ENCODE results near the gene COL26A1.

Gene COL26A1

GRCh38 chr7:101594790-101595189 is 232.1 kb downstream of the COL26A1 start:
- Histone ChIP-seq H3K27ac (ENCODE audit: low read depth, low read length) (no peak overlapping the region), H3K4me1 (ENCODE audit: control insufficient read depth, insufficient read depth, low read length) (no peaks in the 10 kb centered on the region), H3K36me3 (ENCODE audit: control insufficient read depth, insufficient read depth, low read length) (no peaks in the 10 kb centered on the region), H3K4me3 (ENCODE audit: low read depth, low read length) (no peak overlapping the region), H3K27me3 (ENCODE audit: control insufficient read depth, insufficient read depth, low read length) (no peaks in the 10 kb centered on the region), H3K9me3 (ENCODE audit: control insufficient read depth, insufficient read depth, low read length) (no peaks in the 10 kb centered on the region), H3K9ac (ENCODE audit: low read depth, low read length) (no peak overlapping the region)

- H3K9me3 ChIP-seq (ENCODE audit: control insufficient read depth, insufficient read depth, low read length) = no peaks in the 10 kb centered on the region
- no peaks in the 10 kb centered on the region for H3K36me3 ChIP-seq (ENCODE audit: control insufficient read depth, insufficient read depth, low read length)
- no peaks in the 10 kb centered on the region for H3K27me3 ChIP-seq (ENCODE audit: control insufficient read depth, insufficient read depth, low read length)
- no peak overlapping the region for H3K27ac ChIP-seq (ENCODE audit: low read depth, low read length)
- H3K4me1 ChIP-seq (ENCODE audit: control insufficient read depth, insufficient read depth, low read length) = no peaks in the 10 kb centered on the region
- H3K9ac ChIP-seq (ENCODE audit: low read depth, low read length) = no peak overlapping the region
- H3K4me3 ChIP-seq (ENCODE audit: low read depth, low read length) = no peak overlapping the region
These were observed 232.6 kb downstream of the COL26A1 start for GRCh38 chr7:101595246-101595645.

DNA sequence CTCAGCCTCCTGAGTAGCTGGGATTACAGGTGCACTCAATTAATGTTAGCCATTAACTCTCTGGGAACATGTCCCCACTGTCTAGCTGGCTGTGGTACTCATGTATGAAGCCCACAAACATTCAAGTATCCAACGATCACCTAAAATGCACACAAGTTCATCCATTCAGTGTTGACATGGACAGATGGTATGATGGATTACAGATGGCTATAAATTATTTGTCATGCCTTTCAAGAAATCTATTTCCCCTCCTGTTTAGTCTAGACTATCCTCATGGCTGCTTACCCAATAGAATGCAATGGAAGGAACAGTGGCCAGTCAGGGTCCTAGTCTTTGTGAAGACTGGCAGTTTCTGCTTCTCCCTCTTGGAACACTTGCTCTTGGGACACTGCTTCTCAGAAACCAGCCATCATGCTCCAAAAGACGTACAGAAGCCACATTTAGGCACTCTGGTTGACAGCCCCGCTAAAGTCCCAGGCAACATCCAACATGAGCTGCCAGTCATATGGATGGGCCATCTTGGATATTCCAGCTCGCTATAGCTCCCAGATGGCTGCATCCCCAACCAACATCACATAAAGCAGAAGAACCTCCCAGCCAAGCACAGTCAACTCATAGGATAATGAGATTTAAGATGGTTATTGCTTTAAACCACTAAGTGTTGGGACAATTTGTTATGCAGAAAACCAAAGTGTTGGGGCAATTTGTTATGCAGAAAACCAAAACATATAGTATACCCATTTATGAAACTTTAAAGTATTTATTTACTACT is 233.3 kb downstream of the COL26A1 start:
- no peaks in the 10 kb centered on the region for H3K27me3 ChIP-seq (ENCODE audit: control insufficient read depth, insufficient read depth, low read length)
- H3K4me1 ChIP-seq (ENCODE audit: control insufficient read depth, insufficient read depth, low read length) = no peaks in the 10 kb centered on the region
- no peak overlapping the region for H3K9ac ChIP-seq (ENCODE audit: low read depth, low read length)
- no peak overlapping the region for H3K4me3 ChIP-seq (ENCODE audit: low read depth, low read length)
- no peaks in the 10 kb centered on the region for H3K36me3 ChIP-seq (ENCODE audit: control insufficient read depth, insufficient read depth, low read length)
- no peaks in the 10 kb centered on the region for H3K9me3 ChIP-seq (ENCODE audit: control insufficient read depth, insufficient read depth, low read length)
- H3K27ac ChIP-seq (ENCODE audit: low read depth, low read length) = no peak overlapping the region

- no peaks in the 10 kb centered on the region for H3K4me1 ChIP-seq (ENCODE audit: control insufficient read depth, insufficient read depth, low read length)
- no peak overlapping the region for H3K4me3 ChIP-seq (ENCODE audit: low read depth, low read length)
- H3K27me3 ChIP-seq (ENCODE audit: control insufficient read depth, insufficient read depth, low read length) = no peaks in the 10 kb centered on the region
- no peak overlapping the region for H3K9ac ChIP-seq (ENCODE audit: low read depth, low read length)
- H3K36me3 ChIP-seq (ENCODE audit: control insufficient read depth, insufficient read depth, low read length) = no peaks in the 10 kb centered on the region
- H3K27ac ChIP-seq (ENCODE audit: low read depth, low read length) = no peak overlapping the region
- no peaks in the 10 kb centered on the region for H3K9me3 ChIP-seq (ENCODE audit: control insufficient read depth, insufficient read depth, low read length)
These were observed 234.2 kb downstream of the COL26A1 start for GRCh38 chr7:101596898-101597297.

DNA sequence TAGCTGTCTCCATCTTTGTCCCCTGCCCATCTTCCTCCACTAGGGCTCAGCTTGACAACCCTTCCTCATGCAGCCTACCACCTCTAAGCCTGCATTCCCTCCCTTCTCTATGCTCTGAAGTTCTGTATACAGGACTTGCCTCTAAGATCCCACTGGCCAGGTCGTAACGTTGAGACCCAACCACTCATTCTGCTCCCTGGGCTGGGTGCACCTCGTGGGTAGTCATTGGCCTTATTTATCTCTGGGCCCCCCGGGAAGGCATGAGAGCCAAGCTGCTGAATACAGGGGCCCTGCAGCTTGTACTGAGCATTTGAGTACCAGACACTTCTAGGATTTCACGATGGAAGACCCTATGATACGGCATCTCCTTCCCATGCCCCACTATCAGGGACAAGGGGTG is 235.3 kb downstream of the COL26A1 start:
- Histone ChIP-seq H3K4me3 (ENCODE audit: low read depth, low read length) (no peak overlapping the region), H3K27ac (ENCODE audit: low read depth, low read length) (no peak overlapping the region), H3K4me1 (ENCODE audit: control insufficient read depth, insufficient read depth, low read length) (no peaks in the 10 kb centered on the region), H3K9me3 (ENCODE audit: control insufficient read depth, insufficient read depth, low read length) (no peaks in the 10 kb centered on the region), H3K9ac (ENCODE audit: low read depth, low read length) (no peak overlapping the region), H3K27me3 (ENCODE audit: control insufficient read depth, insufficient read depth, low read length) (no peaks in the 10 kb centered on the region), H3K36me3 (ENCODE audit: control insufficient read depth, insufficient read depth, low read length) (no peaks in the 10 kb centered on the region)

DNA sequence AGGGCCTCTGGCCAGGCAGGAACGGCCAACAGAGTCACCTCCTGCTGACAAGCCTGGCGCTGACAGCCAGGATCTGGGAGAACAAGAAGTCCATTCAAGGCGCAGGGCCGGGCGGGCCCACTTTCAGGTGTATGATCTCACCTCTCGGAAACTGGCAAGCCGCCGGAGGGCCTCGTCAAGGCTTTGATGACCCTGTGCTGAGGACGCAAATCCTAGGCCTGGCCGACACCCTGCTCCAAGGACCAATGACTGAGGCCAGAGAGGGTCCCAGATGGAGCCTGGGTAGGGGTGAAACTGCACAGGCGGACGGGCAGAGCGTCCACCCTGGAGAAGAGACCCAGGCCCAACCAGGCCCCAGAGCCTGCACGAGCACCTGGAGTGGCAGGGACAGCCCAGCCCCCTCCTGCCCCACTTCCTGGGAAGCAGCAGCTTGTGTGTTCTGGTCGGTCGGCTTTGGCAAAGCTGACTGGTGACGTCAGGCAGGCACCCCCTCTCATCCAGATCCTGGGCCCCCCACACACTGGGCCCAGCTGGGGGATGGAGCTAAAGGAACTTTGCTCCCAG is 235.8 kb downstream of the COL26A1 start:
- Histone ChIP-seq H3K27ac (ENCODE audit: low read depth, low read length) (no peak overlapping the region), H3K27me3 (ENCODE audit: control insufficient read depth, insufficient read depth, low read length) (no peaks in the 10 kb centered on the region), H3K4me1 (ENCODE audit: control insufficient read depth, insufficient read depth, low read length) (no peaks in the 10 kb centered on the region), H3K36me3 (ENCODE audit: control insufficient read depth, insufficient read depth, low read length) (no peaks in the 10 kb centered on the region), H3K4me3 (ENCODE audit: low read depth, low read length) (no peak overlapping the region), H3K9me3 (ENCODE audit: control insufficient read depth, insufficient read depth, low read length) (no peaks in the 10 kb centered on the region), H3K9ac (ENCODE audit: low read depth, low read length) (no peak overlapping the region)

- no peak overlapping the region for H3K27ac ChIP-seq (ENCODE audit: low read depth, low read length)
- no peak overlapping the region for H3K4me3 ChIP-seq (ENCODE audit: low read depth, low read length)
- H3K4me1 ChIP-seq (ENCODE audit: control insufficient read depth, insufficient read depth, low read length) = no peaks in the 10 kb centered on the region
- H3K27me3 ChIP-seq (ENCODE audit: control insufficient read depth, insufficient read depth, low read length) = no peaks in the 10 kb centered on the region
- H3K36me3 ChIP-seq (ENCODE audit: control insufficient read depth, insufficient read depth, low read length) = no peaks in the 10 kb centered on the region
- no peaks in the 10 kb centered on the region for H3K9me3 ChIP-seq (ENCODE audit: control insufficient read depth, insufficient read depth, low read length)
- no peak overlapping the region for H3K9ac ChIP-seq (ENCODE audit: low read depth, low read length)
These were observed 236.5 kb downstream of the COL26A1 start for GRCh38 chr7:101598986-101599771.

- Histone ChIP-seq H3K9ac (ENCODE audit: low read depth, low read length) (no peak overlapping the region), H3K4me1 (ENCODE audit: control insufficient read depth, insufficient read depth, low read length) (no peaks in the 10 kb centered on the region), H3K4me3 (ENCODE audit: low read depth, low read length) (no peak overlapping the region), H3K36me3 (ENCODE audit: control insufficient read depth, insufficient read depth, low read length) (no peaks in the 10 kb centered on the region), H3K27me3 (ENCODE audit: control insufficient read depth, insufficient read depth, low read length) (no peaks in the 10 kb centered on the region), H3K27ac (ENCODE audit: low read depth, low read length) (no peak overlapping the region), H3K9me3 (ENCODE audit: control insufficient read depth, insufficient read depth, low read length) (no peaks in the 10 kb centered on the region)
These were observed 237.1 kb downstream of the COL26A1 start for GRCh38 chr7:101599787-101600186.

- Histone ChIP-seq H3K27ac (ENCODE audit: low read depth, low read length) (no peak overlapping the region), H3K9me3 (ENCODE audit: control insufficient read depth, insufficient read depth, low read length) (no peaks in the 10 kb centered on the region), H3K4me1 (ENCODE audit: control insufficient read depth, insufficient read depth, low read length) (no peaks in the 10 kb centered on the region), H3K9ac (ENCODE audit: low read depth, low read length) (no peak overlapping the region), H3K4me3 (ENCODE audit: low read depth, low read length) (no peak overlapping the region), H3K36me3 (ENCODE audit: control insufficient read depth, insufficient read depth, low read length) (no peaks in the 10 kb centered on the region), H3K27me3 (ENCODE audit: control insufficient read depth, insufficient read depth, low read length) (no peaks in the 10 kb centered on the region)
These were observed 239.4 kb downstream of the COL26A1 start for GRCh38 chr7:101602082-101602481.

DNA sequence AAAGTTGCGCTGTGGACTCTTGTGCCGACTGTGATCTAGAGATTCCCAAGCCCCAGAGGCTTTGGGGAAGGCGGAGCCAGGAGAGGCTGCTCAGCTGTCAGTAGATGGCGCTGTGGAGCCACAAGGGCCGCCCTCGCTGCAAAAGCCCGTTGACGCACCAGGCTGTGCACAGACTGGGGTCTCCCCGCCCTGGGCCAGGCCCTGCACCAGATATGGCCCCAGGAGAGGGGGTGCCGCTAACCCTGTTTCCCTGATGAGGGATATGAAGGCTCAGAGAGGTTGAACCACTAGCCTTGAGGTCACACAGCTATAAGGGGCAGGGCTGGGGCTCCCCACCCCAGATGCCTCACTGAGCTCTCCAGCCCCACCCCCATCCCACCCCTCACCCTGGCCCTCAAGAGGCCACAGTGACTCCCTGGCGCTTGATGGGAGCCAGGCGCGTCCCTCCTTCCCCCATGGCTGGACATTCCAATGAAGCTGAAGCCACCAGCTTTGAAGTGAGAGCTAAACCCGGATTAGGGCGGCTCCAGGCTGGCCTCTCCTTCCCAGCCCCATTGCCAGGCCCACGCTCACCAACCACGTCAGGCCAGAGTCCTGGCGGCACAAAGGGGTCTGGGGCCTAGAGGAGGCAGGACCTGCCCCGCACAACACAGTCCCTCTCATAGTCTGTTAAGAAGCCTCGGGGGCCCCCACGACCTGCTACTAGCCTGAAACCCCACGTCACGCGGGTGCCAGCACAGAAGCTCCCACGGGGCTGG is 240.0 kb downstream of the COL26A1 start:
- Histone ChIP-seq H3K9me3 (ENCODE audit: control insufficient read depth, insufficient read depth, low read length) (no peaks in the 10 kb centered on the region), H3K27ac (ENCODE audit: low read depth, low read length) (no peak overlapping the region), H3K36me3 (ENCODE audit: control insufficient read depth, insufficient read depth, low read length) (no peaks in the 10 kb centered on the region), H3K9ac (ENCODE audit: low read depth, low read length) (0 out of 2 replicates have a peak overlapping the region, but pooled peaks have one; percentile 33), H3K4me1 (ENCODE audit: control insufficient read depth, insufficient read depth, low read length) (no peaks in the 10 kb centered on the region), H3K4me3 (ENCODE audit: low read depth, low read length) (no peak overlapping the region), H3K27me3 (ENCODE audit: control insufficient read depth, insufficient read depth, low read length) (no peaks in the 10 kb centered on the region)

All from HUES48 (cell line).